Left ventricle myocardium inferior (tissue), 1 donor: Measurements from ENCODE around the gene TMEM223. TPM values are rescaled to one million over a fixed set of nuclear protein-coding genes. Genes with fewer than 3 reads are reported as not detected.
"Not testable (repeated sequence)": the region's sequence is repeated elsewhere in the genome, so short reads cannot be mapped to it uniquely, and the experiment has no call there.

Experiments used
- DNase-seq: peaks from one replicate; pipeline ENCODE4 v3.0.0-alpha.2; 2020
- H3K27ac ChIP-seq: fragments of 200-600 bp; replicated peaks from 2 replicates; pipeline ENCODE4 v1.8.0; 2021
- H3K27me3 ChIP-seq: fragments of 200-600 bp; 2 replicates; pipeline ENCODE4 v1.8.0; 2021; ENCODE audit warnings: low read depth
- H3K36me3 ChIP-seq: fragments of 200-600 bp; 2 replicates; pipeline ENCODE4 v1.8.0; 2021
- H3K4me1 ChIP-seq: fragments of 200-600 bp; 2 replicates; pipeline ENCODE4 v1.8.0; 2021
- H3K4me3 ChIP-seq: fragments of 200-600 bp; 2 replicates; pipeline ENCODE4 v1.8.0; 2021; ENCODE audit warnings: mild to moderate bottlenecking, moderate library complexity
- H3K9me3 ChIP-seq: fragments of 200-600 bp; replicated peaks from 2 replicates; pipeline ENCODE4 v1.8.0; 2021
- intact Hi-C: fragments of 100-400 bp; cut with micrococcal nuclease; formaldehyde crosslinking; loops from one replicate; pipeline ENCODE4 v1.11.0; 2022
- total RNA-seq: library from RNA; stranded (reverse); fragmentation: NEBNext Ultra II Directional; extraction: Animal tissue kit (Norgen Biotek cat#: 25700); gene quantifications from one replicate; pipeline ENCODE4 v1.2.1, GENCODE V29; 2021
- TF ChIP-seq, protein P1 (sequence below): fragments of 200-600 bp; IDR thresholded peaks from 2 replicates; pipeline ENCODE4 v1.8.0; 2021; ENCODE audit warnings: antibody characterized with exemption, mild to moderate bottlenecking, borderline replicate concordance
- donor health status: DM: no; HTN: yes; CAD: no; lungs with severe emphysema.

TMEM223 gene
- total RNA-seq, 1 donor from 2014 or later, result 24.1 TPM

GRCh38 chr11:62771144-62772021 is 20.4 kb downstream of the TMEM223 start, which contains the start of gene TAF6L:
TSS of gene TAF6L (plus strand) at chr11:62771396. CDS start at chr11:62775784, 4,388 bp downstream.
- intact Hi-C loops, result no loop called here
- no peaks in the 10 kb centered on the region for H3K9me3 ChIP-seq
- peak within 1 kb of the TSS; percentile 73 for H3K4me3 ChIP-seq
- H3K36me3 ChIP-seq, result peaks cover 22% of the 10 kb centered on the region
- H3K4me1 ChIP-seq, result peaks cover 29% of the 10 kb centered on the region
- TF ChIP-seq, protein P1, sequence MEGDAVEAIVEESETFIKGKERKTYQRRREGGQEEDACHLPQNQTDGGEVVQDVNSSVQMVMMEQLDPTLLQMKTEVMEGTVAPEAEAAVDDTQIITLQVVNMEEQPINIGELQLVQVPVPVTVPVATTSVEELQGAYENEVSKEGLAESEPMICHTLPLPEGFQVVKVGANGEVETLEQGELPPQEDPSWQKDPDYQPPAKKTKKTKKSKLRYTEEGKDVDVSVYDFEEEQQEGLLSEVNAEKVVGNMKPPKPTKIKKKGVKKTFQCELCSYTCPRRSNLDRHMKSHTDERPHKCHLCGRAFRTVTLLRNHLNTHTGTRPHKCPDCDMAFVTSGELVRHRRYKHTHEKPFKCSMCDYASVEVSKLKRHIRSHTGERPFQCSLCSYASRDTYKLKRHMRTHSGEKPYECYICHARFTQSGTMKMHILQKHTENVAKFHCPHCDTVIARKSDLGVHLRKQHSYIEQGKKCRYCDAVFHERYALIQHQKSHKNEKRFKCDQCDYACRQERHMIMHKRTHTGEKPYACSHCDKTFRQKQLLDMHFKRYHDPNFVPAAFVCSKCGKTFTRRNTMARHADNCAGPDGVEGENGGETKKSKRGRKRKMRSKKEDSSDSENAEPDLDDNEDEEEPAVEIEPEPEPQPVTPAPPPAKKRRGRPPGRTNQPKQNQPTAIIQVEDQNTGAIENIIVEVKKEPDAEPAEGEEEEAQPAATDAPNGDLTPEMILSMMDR, result no peak
- peak; percentile 98 for DNase-seq
- no peaks in the 10 kb centered on the region for H3K27me3 ChIP-seq
- H3K27ac ChIP-seq, result peak within 1 kb of the TSS; percentile 93

DNA sequence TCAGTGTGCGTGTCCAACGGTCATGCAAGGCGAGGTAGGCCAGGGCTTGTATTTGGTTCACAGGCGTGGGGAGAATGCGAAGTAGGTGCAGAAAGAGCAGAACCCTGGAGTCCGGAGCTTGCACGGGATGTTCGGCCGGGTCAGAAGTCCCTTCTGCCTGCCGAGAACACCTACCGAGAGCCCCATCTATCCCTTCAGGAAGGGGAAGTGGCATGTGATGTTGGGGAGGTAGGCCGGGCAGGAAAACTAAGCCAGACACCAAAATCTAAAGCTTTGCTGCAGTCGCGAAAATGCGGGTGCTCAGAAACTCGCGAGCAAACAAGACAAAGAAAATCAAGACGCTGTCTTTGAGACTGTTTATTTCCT is 21.0 kb downstream of the TMEM223 start:
- H3K4me3 ChIP-seq, result peak overlapping the region; percentile 73
- H3K9me3 ChIP-seq, result no peaks in the 10 kb centered on the region
- H3K4me1 ChIP-seq, result peaks cover 29% of the 10 kb centered on the region
- H3K27me3 ChIP-seq, result no peaks in the 10 kb centered on the region
- peak overlapping the region; percentile 93 for H3K27ac ChIP-seq
- TF ChIP-seq, protein P1, result no peak
- intact Hi-C loops, result no loop called here
- DNase-seq, result no peak
- peaks cover 22% of the 10 kb centered on the region for H3K36me3 ChIP-seq

DNA sequence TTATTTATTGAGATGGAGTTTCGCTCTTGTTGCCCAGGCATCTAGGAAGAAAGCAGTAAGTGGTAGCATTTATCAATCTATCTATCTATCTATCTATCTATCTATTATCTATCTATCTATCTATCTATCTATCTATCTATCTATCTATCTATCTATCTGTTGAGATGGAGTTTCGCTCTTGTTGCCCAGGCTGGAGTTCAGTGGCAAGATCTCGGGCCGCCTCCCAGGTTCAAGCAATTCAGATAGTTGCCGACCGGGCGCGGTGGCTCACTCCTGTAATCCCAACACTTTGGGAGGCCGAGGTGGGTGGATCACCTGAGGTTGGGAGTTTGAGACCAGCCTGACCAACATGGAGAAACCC is 31.0 kb downstream of the TMEM223 start:
- Histone ChIP-seq H3K36me3 (peaks cover 11% of the 10 kb centered on the region), H3K4me1 (peaks cover 26% of the 10 kb centered on the region), H3K27ac (peak overlapping the region; percentile 86), H3K4me3 (peak overlapping the region; percentile 93)
- H3K9me3 ChIP-seq, intact Hi-C loops, H3K27me3 ChIP-seq, DNase-seq: not testable (repeated sequence)

DNA sequence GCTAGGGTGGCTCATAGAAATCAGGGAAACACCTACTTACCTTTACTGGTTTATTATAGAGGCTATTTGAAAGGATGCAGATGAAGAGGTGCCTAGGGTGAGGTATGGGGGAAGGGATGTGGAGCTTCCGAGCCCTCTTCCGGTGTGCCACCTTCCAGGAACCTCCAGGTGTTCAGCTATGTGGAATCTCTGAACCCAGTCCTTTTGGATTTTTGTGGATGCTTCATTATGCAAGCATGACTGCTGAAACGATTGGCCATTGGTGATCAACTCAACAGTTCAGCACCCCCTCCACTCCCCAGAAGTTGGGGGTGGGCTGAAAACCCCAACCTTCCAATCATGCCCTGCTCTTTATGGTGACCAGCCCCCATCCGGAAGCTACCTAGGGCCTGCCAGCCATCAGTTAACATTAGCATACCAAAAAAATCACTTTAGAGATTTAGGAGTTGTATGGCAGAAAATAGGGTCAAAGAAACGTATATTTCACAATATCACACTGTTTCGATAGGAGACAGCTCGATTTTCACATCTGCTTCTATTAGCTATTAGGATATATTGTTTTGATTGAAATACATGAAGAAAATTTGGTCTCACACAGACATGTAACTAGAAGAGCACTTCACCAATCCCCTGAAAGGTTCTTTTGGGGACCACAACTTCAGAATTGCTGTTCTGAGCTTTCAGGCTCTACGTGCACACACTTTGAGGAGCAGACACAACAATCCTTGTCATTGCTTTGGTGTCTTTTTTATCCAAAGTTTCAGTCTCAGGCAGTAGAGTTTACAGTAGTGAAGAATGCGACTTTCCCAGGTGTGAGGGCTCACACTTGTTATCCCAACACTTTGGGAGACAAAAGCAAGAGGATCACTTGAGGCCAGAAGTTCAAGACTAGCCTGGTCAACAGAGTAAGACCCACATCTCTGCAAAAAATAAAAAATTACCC is 33.7 kb downstream of the TMEM223 start:
- no peaks in the 10 kb centered on the region for H3K27me3 ChIP-seq
- H3K4me1 ChIP-seq, result peaks cover 28% of the 10 kb centered on the region
- H3K27ac ChIP-seq, result no peak overlapping the region
- no peak for DNase-seq
- no peak overlapping the region for H3K4me3 ChIP-seq
- TF ChIP-seq, protein P1, result no peak
- intact Hi-C loops, result no loop called here
- no peaks in the 10 kb centered on the region for H3K9me3 ChIP-seq
- H3K36me3 ChIP-seq, result peaks cover under 1% of the 10 kb centered on the region

GRCh38 chr11:62755086-62755615 is 36.7 kb downstream of the TMEM223 start:
- Histone ChIP-seq H3K9me3 (no peaks in the 10 kb centered on the region), H3K27ac (no peak overlapping the region), H3K27me3 (no peaks in the 10 kb centered on the region), H3K4me3 (no peak overlapping the region), H3K4me1 (peaks cover 39% of the 10 kb centered on the region), H3K36me3 (peaks cover 14% of the 10 kb centered on the region)
- TF ChIP-seq, protein P1, result no peak
- intact Hi-C loops, result no loop called here
- no peak for DNase-seq
